HG03175 (cell line): ENCODE results near the gene MAGEC1.
"Not testable (repeated sequence)": the region's sequence is repeated elsewhere in the genome, so short reads cannot be mapped to it uniquely, and the experiment has no call there.

Source experiments
- ATAC-seq: cut with Tn5 transposase; IDR thresholded peaks from one replicate; pipeline ENCODE4 v1.9.1; 2021; ENCODE audit warnings: mild to moderate bottlenecking, moderate library complexity; ENCODE audit not compliant: unreplicated experiment

Gene MAGEC1, protein sequence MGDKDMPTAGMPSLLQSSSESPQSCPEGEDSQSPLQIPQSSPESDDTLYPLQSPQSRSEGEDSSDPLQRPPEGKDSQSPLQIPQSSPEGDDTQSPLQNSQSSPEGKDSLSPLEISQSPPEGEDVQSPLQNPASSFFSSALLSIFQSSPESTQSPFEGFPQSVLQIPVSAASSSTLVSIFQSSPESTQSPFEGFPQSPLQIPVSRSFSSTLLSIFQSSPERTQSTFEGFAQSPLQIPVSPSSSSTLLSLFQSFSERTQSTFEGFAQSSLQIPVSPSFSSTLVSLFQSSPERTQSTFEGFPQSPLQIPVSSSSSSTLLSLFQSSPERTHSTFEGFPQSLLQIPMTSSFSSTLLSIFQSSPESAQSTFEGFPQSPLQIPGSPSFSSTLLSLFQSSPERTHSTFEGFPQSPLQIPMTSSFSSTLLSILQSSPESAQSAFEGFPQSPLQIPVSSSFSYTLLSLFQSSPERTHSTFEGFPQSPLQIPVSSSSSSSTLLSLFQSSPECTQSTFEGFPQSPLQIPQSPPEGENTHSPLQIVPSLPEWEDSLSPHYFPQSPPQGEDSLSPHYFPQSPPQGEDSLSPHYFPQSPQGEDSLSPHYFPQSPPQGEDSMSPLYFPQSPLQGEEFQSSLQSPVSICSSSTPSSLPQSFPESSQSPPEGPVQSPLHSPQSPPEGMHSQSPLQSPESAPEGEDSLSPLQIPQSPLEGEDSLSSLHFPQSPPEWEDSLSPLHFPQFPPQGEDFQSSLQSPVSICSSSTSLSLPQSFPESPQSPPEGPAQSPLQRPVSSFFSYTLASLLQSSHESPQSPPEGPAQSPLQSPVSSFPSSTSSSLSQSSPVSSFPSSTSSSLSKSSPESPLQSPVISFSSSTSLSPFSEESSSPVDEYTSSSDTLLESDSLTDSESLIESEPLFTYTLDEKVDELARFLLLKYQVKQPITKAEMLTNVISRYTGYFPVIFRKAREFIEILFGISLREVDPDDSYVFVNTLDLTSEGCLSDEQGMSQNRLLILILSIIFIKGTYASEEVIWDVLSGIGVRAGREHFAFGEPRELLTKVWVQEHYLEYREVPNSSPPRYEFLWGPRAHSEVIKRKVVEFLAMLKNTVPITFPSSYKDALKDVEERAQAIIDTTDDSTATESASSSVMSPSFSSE

DNA sequence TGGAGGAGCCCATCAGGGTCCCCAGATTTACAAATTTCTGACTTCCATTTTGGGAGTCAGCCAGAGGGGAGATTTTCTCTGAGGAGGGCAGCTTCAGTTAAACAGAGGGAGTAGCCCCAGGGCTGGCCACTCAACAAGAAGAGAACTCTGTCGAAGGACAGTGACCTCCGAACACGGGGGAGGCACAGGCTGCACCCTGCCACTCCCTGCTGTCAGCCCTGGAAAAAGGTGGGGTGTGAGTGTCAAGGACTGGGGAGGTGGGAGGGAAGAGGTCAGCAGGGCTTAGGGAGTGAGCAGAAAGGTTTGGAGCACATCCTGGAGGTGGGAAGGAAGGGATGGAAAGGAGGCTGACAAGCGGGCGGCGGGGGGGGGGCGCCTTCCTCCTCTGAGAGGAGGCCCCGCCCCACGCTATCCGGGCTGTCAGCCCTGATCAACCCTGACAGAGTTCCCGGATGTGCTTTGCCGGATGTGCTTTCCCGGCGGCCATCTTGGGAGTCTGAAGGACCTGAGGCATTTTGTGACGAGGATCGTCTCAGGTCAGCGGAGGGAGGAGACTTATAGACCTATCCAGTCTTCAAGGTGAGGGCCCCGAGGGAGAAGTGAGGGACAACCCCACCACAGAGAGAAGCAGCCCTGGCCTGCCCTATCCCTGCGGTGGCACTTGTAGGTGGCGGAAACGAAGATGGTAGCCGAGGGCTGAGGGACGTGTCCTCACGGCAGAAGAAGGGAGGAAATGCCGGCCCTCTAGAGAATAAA is at the start of gene MAGEC1:
Gene MAGEC1 (plus strand): TSS at position 495 of the 756 bp plus-strand sequence. CDS start 1,179 bp downstream, outside the sequence.
- ATAC-seq: no peak

DNA sequence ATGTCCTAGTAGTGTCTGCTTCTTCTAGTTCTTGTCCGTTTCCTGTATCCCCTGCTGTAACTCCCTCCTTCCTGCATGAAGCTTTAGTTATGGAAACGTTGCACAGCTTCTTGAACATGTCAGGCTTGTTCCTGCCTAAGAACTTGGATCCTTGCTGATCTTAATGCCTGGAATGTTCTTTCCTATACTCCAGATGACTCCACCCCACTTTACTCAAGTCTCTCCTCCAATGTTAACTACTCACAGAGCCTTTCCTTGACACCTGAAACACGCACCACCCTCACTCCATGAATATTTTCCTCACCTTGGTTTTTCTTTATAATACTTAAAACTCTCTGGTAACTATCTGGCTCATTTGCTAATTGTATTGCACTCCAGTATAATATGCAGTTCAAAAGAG is 46.2 kb upstream of the MAGEC1 start:
- no peak for ATAC-seq

DNA sequence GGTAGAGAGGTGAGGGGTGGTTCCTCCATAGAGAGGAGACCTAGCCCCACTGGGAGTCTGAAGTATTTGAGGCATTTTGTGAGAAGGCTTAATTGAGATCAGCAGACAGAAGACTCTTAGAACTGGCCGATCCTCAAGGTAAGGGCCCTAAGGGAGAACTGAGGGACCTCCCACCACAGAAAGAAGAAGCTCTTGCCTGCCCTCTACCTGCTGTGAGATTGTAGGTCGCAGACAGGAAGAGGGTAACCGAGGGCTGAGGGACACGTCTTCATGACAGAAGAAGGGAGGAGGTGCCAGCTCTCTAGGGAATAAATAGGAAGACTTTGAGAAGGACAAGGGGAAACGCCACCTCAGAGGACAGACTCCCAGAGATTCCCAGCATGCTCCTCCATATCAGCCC is 24.1 kb upstream of the MAGEC1 start:
- ATAC-seq: no peak

DNA sequence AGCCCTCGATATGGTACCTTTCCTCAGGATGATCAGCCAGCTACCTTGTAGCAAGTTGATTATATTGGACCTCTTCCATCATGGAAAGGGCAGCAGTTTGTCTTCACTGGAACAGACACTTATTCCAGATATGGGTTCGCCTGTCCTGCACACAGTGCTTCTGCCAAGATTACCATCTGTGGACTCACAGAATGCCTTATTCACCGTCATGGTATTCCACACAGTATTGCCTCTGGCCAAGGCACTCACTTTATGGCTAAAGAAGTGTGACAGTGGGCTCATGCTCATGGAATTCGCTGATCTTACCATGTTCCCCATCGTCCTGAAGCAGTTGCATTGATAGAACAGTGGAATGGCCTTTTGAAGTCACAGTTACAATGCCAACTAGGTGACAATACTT is 14.9 kb upstream of the MAGEC1 start:
- ATAC-seq: not testable (repeated sequence)

DNA sequence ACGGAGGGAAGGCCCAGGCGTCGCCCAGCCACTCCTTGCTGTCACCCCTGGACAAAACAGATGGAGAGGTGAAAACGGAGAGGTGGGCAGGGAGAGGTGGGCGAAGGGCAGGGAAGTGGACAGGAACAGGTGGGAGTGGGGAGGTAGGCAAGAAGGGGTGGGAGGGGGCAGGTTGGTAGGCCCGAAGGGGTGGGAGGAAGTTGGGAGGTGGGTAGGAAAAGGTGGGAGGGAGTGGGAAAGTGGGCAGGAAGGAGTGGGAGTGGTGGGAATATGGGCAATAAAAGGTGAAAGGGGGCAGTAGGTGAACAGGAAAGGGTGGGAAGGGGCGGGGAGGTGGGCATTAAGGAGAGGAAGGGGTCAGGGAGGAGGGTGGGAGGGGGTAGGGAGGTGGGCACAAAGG is 9.0 kb upstream of the MAGEC1 start:
- no peak for ATAC-seq

DNA sequence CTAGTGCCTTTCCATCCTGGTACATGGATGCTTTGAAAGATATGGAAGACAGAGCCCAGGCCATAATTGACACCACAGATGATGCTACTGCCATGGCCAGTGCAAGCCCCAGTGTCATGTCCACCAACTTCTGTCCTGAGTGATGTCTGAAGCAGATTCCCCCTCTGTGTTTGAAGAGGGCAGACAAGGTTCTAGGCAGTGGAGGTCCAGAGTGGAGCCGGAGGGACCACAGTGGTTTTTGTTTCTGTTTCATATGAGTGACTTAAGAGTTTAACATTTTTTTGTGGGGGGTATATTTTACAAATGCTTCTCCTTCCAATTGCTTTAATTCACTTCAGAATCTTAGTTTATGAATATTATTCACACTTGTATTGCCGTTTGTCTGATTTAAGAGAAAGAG is 6.0 kb upstream of the MAGEC1 start:
- ATAC-seq: no peak

DNA sequence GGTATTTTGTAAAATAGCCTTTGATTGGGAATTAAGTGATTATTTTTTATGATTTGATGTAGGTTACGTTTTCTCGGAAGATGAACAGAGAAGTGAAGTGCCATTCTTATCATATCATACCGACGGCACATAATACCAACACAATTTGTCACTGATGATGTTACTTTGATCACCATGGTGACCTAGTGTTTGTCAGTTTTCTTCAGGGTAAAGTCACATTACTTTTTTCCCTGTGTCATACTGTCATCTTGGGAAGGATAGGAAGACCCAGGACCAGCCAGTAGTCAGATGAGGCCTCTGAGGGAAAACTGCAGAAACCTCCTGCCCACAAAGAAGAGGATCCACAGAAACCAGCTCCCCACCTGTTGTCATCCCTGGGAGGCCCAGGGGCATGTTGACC is 1.3 kb upstream of the MAGEC1 start:
- no peak for ATAC-seq

DNA sequence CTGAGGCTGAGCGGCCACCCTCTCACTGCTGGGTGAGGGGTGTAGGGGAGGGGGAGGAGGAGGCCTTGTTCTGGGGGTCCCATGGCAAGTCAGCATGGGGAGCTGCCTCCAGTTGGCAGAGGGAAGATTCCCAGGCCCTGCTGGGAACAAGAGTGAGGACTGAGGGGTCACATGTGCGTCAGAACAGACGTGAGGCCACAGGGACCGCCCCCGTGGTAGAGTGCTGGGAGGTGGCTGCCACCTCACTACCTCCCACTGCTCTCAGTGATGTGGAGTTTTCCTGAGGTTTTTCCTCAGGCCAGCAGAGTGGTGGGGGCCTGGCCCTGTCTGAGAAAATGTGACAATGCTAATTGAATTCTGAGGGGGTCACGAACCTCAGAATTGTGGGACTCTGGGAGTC is 568 bp downstream of the MAGEC1 start:
- no peak for ATAC-seq

DNA sequence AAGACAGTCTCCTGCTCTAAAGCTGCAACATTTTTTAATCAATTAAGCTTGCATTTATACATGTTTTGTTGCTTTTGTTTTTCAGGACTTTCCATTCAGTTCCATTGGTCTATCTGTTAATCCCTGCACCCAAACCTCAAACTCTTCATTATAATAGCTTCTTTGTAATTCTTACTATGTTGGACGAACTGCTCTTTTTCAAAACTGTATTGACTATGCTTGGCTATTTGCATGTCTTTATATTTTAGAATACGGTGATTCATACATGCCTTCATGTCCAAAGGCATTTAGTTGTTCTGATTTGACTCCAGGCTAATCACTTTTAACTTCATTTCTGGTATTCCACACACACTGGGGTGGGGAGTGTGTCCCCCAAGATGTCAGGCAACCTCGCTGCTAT is 14.1 kb downstream of the MAGEC1 start:
- no peak for ATAC-seq

DNA sequence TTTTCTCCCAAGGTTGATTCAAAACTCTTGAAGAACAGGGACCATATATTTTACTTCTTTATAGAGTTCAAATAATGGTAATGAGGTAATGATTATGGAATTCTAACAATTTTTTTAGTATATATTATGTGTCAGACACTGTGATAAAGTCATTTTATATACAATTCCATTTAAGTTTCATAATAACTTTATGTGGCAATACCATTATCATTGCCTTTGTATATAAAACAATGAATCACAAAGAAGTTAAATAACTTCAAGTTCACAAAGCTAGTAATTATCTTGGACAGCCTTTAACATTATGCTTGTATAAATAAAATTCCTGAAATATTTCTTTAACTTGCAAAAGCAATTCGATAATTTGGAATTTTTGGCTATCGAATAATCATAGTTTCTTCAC is 20.6 kb downstream of the MAGEC1 start:
- ATAC-seq: no peak

DNA sequence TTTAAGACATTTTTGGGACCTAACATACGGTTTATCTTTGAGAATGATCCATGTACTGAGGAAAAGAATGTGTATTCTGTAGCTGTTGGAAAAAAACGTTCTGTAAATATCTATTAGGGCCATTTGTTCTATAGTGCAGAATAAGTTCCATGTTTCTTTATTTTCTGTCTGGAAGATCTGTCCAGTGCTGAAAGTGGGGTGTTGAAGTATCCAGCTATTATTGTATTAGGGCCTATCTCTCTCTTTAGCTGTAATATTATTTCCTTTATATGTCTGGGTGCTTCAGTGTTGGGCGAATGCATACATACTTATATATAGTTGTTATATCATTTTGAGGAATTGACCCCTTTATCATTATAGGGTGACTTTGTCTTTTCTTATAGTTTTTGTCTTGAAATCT is 24.7 kb downstream of the MAGEC1 start:
- no peak for ATAC-seq

DNA sequence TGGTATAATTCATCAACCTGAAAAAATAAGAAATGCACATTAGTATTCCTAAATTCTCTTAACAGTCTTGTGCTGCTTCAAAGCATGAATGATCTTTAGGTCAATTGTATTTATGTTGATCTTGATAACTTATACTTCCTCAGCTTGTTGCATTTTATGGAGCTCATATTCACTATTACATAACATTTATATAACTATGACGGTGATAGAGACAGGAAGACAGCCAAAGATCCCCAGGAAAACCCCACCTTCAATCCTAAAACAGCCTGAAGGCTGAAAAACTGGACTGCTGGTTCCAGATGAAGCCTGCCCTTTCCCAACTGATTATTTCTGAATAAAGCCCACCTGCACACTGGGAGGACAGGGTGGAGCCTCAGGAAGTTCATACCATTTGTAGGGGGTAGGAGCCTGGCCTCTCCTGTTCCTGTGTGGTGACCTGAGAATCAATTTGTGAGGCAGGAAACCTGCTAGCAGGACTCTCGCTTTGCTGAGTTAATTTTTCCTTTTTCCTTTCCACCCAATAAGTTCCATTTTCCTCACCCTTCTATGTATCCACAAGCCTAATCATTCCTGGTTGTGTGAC is 30.5 kb downstream of the MAGEC1 start:
- no peak for ATAC-seq

DNA sequence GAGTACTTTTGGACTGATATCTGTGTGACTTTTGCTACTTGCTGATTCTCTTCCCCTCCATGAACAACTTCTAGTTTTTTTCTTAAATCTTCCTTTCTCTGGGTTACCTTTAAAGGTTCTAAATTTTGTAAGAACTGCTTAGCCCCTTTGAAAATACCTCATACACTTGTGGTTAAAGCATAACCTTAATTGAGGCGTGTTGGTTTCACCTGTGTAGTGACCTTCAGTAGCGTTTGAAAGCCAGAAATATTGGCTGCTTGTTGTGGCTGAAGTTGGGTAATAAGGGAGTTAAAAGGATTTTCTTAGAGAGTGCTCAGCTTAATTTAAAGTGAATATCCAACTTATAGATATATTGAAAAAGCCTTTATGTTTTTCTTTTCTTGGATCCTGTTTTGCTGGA is 32.0 kb downstream of the MAGEC1 start:
- no peak for ATAC-seq

DNA sequence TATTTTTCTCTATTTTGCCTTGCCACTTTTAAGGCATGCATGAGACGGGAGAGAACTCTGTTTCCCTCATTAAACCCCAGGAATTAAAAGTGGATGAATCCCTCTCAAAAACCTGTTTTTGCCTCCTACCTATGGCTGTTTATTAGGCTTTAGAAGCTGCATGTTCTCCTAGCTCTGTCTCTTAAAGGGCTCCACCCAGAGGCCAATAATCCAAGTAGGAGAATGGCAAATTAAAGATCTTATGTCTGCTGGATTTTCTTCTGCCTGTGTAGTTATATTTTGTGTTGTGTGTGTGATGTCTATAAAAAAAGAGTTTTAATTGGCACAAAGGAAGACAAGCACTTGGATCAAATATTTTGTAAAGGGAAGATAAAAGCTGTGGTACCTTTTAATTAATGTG is 32.4 kb downstream of the MAGEC1 start:
- no peak for ATAC-seq

DNA sequence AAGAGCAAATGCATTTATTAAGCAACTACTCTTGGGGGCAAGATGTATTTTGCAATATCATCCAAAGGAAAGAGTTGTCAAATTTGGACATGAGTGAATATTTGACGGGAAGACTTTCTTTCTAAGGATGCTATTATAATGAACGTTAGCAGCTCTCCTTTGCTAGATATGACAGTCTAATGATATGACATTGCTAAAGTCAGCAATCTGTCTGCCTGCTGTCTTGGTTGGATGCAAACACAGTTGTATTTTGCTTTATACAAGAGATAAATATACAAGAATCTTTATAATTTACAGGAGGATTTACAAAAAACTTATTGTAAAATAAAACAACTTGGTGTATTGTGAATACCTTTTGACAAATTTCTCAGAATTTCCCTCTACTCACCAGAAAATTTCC is 37.5 kb downstream of the MAGEC1 start:
- ATAC-seq: no peak

DNA sequence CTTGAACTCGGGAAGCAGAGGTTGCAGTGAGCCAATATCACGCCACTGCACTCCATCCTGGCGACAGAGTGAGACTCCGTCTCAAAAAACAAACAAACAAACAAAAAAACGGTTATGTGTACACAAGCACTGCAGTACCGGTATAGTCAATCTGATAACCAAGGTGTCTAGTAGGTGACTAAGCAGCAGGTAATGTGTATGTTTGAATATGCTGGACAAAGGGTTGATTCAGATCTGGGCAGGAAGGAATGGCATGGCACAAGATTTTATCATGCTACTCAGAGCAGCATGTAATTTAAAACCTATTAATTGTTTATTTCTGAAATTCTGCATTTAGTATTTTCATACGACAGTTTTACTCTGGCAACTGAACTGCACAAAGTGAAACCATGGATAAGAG is 41.7 kb downstream of the MAGEC1 start:
- ATAC-seq: no peak

DNA sequence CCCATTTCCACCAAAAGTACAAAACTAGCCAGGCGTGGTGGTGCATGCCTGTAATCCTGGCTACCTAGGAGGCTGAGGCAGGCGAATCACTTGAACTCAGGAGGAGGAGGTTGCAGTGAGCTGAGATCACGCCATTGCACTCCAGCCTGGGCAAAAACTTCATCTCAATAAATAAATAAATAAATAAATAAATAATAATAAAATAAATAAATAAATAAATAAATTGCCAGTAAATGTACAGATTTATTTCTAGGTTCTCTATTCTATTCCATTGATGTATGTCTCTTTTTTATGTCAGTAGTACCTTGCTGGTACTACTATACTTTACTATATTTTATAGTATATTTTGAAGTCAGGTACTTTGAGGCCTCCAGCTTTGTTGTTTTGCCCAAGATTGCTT is 43.7 kb downstream of the MAGEC1 start:
- no peak for ATAC-seq

DNA sequence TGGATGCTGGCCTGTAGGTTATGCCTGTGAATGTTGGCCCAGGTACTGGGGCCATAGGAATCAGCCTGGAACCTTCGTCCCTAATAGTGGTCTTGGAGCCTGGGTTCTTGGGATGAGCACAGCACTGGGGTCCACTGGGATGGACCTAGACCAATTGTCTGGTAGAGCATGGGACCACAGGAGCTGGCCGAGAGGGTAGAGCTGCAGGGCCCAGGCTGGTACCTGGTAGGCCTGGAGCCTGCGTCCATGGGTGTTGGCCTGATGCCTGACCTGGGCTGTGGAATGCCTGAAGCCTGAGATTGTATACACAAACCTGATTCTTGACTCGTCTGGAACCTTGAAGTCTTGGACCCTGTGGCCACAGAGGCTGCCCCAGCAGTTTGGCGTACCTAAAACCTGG is 48.9 kb downstream of the MAGEC1 start:
- no peak for ATAC-seq

DNA sequence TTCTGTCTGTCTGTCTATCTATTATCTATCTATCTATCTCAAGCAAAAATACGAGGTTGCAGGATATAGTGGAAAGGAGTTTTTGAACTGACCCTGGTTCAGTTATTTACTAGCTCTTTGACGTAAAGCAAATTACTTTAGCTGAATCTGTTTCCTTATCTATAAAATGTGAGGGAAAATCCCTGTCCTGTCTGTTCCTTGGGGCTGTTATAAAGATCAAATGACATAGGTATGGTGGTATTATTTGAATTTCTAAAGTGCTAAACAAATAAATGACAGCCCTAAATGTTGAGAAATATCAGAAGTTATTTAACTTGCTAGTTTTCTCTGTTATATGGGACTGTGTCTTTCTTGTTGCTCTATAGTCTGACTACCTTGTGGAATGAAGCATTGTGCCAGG is 55.0 kb downstream of the MAGEC1 start:
- no peak for ATAC-seq
